GM12873 (cell line): Measurements from ENCODE around the gene ARHGAP42.

Experiments used
- CTCF ChIP-seq: IDR thresholded peaks from 2 replicates; pipeline ENCODE4 v1.5.1; 2012; ENCODE audit warnings: low read depth, mild to moderate bottlenecking, moderate library complexity, low read length, control low read depth; ENCODE audit not compliant: insufficient read depth; ENCODE audit errors: missing control alignments

Gene ARHGAP42

GRCh38 chr11:100855466-100856067 is 168.5 kb downstream of the ARHGAP42 start:
- peak; percentile 50 for TF ChIP-seq CTCF

GRCh38 chr11:100857236-100858005 is 170.3 kb downstream of the ARHGAP42 start:
- no peak for TF ChIP-seq CTCF

GRCh38 chr11:100860318-100861155 is 173.4 kb downstream of the ARHGAP42 start:
- no peak for TF ChIP-seq CTCF

- TF ChIP-seq CTCF, result no peak
Observed at GRCh38 chr11:100861212-100861611, 174.1 kb downstream of the ARHGAP42 start.

GRCh38 chr11:100863080-100863581 is 176.0 kb downstream of the ARHGAP42 start:
- no peak for TF ChIP-seq CTCF

- no peak for TF ChIP-seq CTCF
Observed at GRCh38 chr11:100865443-100866065, 178.5 kb downstream of the ARHGAP42 start.
